Skeletal muscle cell (primary cell): ENCODE measurements around the gene COQ7.

ENCODE experiments used
- DNase-seq: peaks from one replicate; pipeline ENCODE4 v3.0.0-alpha.2; 2010; ENCODE audit warnings: low read depth
- H3K4me3 ChIP-seq: 2 replicates; pipeline ENCODE4 v1.5.1; 2011; ENCODE audit warnings: low read depth, mild to moderate bottlenecking, control low read depth, low read length, moderate library complexity

The COQ7 gene

DNA sequence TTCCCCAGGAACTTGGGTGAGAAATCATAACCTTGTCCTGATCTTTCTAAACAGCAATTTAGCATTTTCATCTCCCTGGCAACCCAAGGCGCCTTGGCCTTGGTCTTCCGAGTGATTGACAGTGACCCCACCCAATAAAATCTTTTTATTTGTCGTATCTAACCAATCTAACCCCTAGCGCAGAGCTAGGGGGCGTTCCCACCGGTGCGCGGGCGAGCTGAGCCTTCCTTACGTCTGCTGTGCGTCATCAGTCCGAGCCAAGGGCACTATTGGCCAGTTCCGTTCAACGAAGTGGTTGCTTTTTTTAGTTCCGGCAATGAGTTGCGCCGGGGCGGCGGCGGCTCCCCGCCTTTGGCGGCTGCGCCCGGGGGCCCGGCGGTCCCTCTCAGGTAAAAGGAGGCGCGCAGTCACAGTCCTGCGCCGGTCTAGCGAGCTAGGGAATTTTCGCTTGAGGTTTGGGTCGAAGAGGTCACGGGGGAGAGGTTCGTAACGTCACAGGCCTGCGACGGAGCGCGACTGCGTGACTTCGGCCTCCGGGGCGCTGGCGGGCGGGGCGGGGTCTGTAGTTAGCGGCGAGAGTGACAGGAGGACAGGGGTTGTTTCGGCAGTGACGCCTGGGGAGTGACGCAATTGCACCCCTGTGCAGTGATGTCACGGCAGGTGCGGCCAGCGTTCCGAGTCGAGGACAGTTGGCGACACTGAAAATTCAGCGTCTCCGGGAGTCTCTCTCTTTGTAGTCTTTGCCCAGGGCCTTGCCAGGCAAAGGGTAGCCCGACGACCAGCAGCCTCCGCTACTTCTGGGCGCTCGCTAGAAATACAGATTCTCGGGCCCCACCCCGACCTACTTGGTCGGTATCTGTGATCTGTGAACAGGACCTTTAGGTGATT, at the start of gene COQ7:
Gene COQ7 (plus strand): TSS at position 266 of the 888 bp plus-strand sequence. CDS start 51 bp downstream, at position 317.
- H3K4me3 ChIP-seq: peak within 1 kb of the TSS; percentile 76
- peak; percentile 99 for DNase-seq

GRCh38 chr16:19020689-19021088, 46.7 kb upstream of the COQ7 start:
- H3K4me3 ChIP-seq: no peak overlapping the region

GRCh38 chr16:19021747-19022146, 45.7 kb upstream of the COQ7 start:
- no peak overlapping the region for H3K4me3 ChIP-seq
- no peak for DNase-seq

More at GRCh38 chr16:19020689-19021088, 46.7 kb upstream of the COQ7 start:
- DNase-seq: no peak

- DNase-seq: no peak
- no peak overlapping the region for H3K4me3 ChIP-seq
Measured at GRCh38 chr16:19027416-19027815, 40.0 kb upstream of the COQ7 start.

- no peak overlapping the region for H3K4me3 ChIP-seq
- DNase-seq: no peak
Measured at GRCh38 chr16:19029980-19030379, 37.4 kb upstream of the COQ7 start.

DNA sequence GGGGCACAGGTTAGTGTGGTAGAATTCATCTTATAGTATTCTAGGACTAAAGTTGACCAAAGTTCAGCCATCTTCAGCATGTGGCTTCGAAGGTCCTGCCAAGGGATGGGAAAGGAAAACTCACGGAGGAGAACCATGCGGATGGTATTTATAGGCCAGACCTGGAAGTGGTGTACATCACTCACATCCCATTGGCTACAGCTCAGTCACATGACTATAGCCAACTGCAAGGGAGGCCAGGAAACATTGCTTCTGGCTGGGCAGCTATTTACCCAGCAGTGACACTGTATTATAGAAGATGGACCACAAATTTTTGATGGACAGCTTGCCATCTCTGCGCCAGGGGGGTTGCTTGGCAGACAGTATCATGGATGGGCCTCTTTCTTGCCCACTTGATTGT, 35.7 kb upstream of the COQ7 start:
- DNase-seq: no peak
- no peak overlapping the region for H3K4me3 ChIP-seq

DNA sequence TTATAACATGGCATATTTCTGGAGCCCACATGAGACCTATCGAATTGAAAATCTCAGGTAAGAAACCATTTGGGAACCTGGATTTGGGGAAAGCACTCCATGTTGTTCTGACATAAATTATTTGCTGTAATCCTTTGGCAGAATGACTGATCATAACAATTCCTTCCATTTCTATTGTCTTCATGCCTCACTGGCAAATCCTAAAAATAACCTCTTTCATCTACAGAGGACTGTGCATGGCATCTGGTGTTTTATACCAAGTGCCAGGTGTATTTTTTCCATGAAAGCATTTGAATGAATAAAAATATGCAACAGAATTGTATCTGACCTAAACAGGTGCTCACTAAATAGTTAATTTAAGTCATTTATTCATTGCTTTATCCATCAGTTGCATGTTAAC, 33.7 kb upstream of the COQ7 start:
- DNase-seq: no peak

DNA sequence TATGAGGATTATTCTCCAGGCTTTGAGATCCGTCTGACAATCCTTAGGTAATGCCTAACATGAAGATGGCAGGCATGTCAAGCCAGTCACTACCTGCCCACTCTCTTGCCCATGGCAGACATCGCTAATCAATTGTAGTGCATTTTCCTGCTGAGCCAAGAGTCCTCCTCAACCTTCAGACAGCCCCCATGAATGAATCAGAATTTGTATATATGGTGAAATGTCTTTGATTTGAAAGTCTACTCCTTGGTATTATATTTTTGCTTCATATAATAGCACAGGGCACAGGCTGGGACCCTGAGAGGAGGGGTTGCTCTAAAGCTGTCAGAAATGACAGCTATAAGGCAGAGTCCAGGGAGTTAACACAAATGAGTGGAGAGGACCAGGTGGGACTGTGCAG, 27.0 kb upstream of the COQ7 start:
- H3K4me3 ChIP-seq: no peak overlapping the region
- DNase-seq: no peak

More for the DNA sequence above, 33.7 kb upstream of the COQ7 start:
- no peak overlapping the region for H3K4me3 ChIP-seq

GRCh38 chr16:19044769-19045168, 22.6 kb upstream of the COQ7 start:
- H3K4me3 ChIP-seq: no peak overlapping the region
- DNase-seq: no peak

- DNase-seq: no peak
- no peak overlapping the region for H3K4me3 ChIP-seq
Measured at GRCh38 chr16:19046062-19046461, 21.4 kb upstream of the COQ7 start.

GRCh38 chr16:19062706-19063105, 4.7 kb upstream of the COQ7 start:
- no peak for DNase-seq

GRCh38 chr16:19066988-19067348, 446 bp upstream of the COQ7 start:
- DNase-seq: no peak
- H3K4me3 ChIP-seq: peak overlapping the region; percentile 76

More at GRCh38 chr16:19062706-19063105, 4.7 kb upstream of the COQ7 start:
- no peak overlapping the region for H3K4me3 ChIP-seq

DNA sequence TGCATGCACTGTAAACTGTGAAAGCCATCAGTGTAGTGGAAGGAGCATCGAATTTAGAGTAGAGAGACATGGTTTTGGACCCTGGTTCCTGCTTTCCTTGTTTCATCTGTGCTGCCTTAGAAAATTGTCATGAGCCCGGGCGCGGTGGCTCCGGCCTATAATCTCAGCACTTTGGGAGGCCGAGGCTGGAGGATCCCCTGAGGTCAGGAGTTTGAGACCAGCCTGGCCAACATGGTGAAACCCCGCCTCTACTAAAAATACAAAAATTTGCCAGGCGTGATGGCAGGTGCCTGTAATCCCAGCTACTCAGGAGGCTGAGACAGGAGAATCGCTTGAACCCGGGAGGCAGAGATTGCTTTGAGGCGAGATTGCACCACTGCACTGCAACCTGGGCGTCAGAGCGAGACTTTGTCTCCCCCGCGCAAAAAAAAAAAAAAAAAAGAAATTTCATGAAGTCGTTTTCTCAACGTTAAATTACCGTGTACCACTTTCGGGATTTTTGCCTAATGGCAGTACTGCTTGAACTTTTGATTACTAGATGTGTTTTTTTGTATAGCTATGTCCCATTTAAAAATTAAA, 912 bp downstream of the COQ7 start:
- H3K4me3 ChIP-seq: peak overlapping the region; percentile 76

DNA sequence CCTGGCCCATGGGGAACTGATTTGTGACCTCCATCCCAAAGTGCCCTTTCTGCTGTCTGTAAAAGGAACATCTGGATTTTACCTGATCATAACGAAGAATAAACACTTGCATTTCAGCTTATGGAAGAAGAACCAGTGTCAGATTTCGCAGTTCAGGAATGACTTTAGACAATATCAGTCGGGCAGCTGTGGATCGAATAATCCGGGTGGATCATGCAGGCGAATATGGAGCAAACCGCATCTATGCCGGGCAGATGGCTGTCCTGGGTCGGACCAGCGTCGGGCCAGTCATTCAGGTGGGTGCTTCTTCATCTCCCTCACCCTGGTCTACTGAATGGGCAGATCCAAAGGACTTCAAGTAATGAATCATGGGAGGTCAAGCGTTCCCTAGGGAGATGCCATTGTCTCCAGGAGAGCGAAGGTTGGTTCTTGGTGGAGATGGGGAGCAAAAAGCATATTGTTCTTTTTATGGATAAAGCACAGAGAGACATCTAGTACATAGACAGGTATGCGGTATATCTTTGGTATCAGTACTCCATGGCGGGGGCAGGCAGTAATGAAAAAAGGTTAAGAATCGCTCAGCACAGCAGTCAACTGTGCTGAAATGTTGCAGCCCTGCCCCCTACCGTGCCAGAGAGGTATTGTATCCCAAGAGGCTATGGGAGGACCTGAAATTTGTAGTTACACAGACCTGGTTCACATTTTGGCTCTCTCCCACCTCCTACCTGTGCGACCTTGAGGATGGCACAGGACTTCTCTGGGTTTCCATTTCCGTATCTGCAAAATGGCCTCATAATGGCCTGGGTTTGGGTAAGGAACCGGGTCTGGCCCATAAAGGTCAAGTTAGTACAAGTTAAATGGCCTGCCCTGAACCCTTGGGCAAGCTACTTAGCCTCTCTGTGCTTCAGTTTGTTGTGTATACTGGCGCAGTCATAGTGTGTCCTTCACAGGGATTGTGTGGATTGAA, 4.7 kb downstream of the COQ7 start:
- DNase-seq: no peak
- H3K4me3 ChIP-seq: no peak overlapping the region

More for the DNA sequence above, 912 bp downstream of the COQ7 start:
- DNase-seq: no peak

DNA sequence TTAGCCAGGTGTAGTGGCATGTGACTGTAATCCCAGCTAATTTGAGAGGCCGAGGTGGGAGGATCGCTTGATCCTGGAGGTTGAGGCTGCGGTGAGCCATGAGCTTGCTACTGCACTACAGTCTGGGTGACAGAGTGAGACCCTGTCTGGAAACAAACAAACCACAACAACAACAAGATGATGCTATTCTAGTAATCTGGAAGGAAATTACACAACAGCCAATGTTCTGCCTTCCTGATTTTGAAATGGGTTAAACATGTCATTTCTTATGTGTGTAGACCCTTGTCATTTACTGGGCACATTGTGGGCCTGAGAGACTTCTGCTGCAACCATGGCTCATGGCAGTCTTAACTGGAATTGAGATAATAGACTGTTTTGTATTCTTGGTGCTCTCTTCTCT, 5.9 kb downstream of the COQ7 start:
- no peak for DNase-seq
- no peak overlapping the region for H3K4me3 ChIP-seq

DNA sequence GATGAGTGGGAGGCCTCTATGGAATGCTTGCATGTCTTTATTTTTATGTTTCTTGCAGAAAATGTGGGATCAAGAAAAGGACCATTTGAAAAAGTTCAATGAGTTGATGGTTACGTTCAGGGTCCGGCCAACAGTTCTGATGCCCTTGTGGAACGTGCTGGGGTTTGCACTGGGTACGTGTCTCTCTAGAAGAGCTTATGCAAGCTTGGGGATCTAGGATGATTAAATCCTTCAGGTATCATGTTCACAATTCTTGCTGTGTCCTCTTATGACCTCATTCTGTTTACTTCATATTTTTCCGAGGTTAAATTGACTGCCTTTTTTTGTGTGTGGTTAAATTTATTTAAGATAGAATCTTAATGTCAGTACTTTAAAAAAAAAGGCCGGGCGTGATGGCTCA, 6.4 kb downstream of the COQ7 start:
- H3K4me3 ChIP-seq: no peak overlapping the region
- DNase-seq: no peak

DNA sequence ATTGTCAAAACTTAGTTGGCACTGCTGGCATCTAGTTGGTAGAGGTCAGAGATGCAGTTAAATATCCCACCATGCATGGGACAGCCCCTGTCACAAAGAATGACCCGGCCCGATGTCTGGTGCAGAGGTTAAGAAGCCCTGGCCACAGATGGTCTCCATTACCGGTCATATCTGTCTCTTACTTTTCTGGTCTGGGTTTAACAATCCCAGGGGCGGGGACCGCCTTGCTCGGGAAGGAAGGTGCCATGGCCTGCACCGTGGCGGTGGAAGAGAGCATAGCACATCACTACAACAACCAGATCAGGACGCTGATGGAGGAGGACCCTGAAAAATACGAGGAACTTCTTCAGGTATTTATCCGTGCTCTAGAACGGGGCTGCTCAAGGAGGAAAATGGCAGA, 8.1 kb downstream of the COQ7 start:
- no peak for DNase-seq
- no peak overlapping the region for H3K4me3 ChIP-seq

DNA sequence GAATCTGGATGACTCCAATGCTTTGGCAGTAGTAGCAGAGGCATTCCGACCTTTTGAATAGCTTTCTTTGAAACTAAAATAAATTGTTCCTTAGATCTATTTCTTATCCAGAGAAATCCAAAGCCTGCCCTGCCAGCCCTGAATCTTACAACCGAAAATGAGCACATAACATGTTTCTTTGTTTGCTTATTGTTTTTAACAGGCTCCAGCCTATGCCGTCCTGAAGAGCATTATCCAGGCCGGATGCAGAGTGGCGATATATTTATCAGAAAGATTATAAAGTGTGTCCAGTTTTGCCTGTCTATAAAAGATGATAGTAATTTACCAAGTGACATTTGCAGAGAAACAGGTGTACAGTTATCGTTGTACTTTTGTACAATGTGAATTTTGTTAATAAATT, 10.5 kb downstream of the COQ7 start:
- no peak overlapping the region for H3K4me3 ChIP-seq
- no peak for DNase-seq

- no peak overlapping the region for H3K4me3 ChIP-seq
- DNase-seq: no peak
Measured at GRCh38 chr16:19083670-19084069, 16.3 kb downstream of the COQ7 start.

GRCh38 chr16:19084139-19084538, 16.7 kb downstream of the COQ7 start:
- DNase-seq: no peak
- no peak overlapping the region for H3K4me3 ChIP-seq
